Choroid plexus epithelial cell (primary cell): Measurements from ENCODE around the gene MLC1.
"Not testable (repeated sequence)": the region's sequence is repeated elsewhere in the genome, so short reads cannot be mapped to it uniquely, and the experiment has no call there.

Experiments
- DNase-seq: peaks from one replicate; pipeline ENCODE4 v3.0.0-alpha.2; 2010; ENCODE audit warnings: low read depth
- H3K4me3 ChIP-seq: 2 replicates; pipeline ENCODE4 v1.5.1; 2011; ENCODE audit warnings: low read depth, mild to moderate bottlenecking, control low read depth, low read length, moderate library complexity
- CTCF ChIP-seq: conservative IDR thresholded peaks from 2 replicates; pipeline ENCODE4 v1.5.1; 2011; ENCODE audit warnings: low read depth, mild to moderate bottlenecking, control low read depth, inconsistent platforms, low read length, moderate library complexity

Gene MLC1

GRCh38 chr22:50089682-50090411 lies 4.6 kb upstream of the MLC1 start, which contains the start of gene MOV10L1:
TSS of gene MOV10L1 (plus strand) at chr22:50090006. CDS start at chr22:50090089, 83 bp downstream.
- DNase-seq: peak; percentile 30
- TF ChIP-seq CTCF: no peak
- H3K4me3 ChIP-seq: no peak within 1 kb of the TSS

GRCh38 chr22:50089231-50089630 lies 4.0 kb upstream of the MLC1 start:
- H3K4me3 ChIP-seq: no peak overlapping the region
- no peak for DNase-seq
- no peak for TF ChIP-seq CTCF

GRCh38 chr22:50088096-50088495 lies 2.9 kb upstream of the MLC1 start:
- no peak overlapping the region for H3K4me3 ChIP-seq
- no peak for TF ChIP-seq CTCF
- no peak for DNase-seq

DNA sequence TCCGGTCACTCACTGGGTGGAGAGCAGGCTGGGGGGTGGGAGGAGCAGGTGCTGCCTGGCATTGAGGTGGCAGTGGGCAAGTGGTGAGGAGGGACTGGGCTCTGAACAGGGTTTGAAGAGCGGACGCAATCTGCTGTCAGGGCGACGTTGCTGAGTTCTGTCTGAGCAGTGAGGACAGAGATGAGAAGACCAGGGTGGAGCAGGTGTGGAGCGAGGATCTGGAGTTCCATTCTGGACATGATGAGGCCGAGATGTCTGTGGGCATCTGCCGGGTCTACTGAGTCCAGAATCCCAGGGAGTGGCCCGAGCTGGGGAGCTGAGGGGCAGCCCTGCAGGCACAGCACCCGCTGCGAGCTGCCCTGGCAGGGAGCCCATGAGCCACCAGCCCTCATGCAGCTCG lies 2.4 kb upstream of the MLC1 start:
- TF ChIP-seq CTCF: no peak
- no peak overlapping the region for H3K4me3 ChIP-seq
- no peak for DNase-seq

GRCh38 chr22:50086975-50087374 lies 1.7 kb upstream of the MLC1 start:
- not testable (repeated sequence) for H3K4me3 ChIP-seq, DNase-seq

DNA sequence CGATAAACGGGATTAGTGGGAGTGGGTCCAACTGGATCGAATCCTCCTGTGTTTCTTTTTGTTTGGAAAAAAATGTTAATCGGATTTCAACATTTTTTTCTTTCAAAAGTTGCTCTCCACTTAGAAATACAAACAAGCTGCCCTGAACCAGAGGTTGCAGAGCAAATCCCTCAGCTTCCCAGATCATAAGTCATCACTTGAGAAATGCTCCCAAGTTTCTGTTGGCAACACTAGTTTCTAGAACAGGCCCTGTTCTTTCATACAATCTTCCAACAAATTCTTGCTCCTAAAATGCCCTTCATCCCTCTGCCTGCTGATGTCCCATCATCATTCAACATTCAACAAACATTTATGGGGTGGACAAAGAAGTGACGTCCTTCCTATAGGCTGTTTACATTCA lies 1.3 kb upstream of the MLC1 start:
- no peak for TF ChIP-seq CTCF
- DNase-seq: peak; percentile 47
- no peak overlapping the region for H3K4me3 ChIP-seq

DNA sequence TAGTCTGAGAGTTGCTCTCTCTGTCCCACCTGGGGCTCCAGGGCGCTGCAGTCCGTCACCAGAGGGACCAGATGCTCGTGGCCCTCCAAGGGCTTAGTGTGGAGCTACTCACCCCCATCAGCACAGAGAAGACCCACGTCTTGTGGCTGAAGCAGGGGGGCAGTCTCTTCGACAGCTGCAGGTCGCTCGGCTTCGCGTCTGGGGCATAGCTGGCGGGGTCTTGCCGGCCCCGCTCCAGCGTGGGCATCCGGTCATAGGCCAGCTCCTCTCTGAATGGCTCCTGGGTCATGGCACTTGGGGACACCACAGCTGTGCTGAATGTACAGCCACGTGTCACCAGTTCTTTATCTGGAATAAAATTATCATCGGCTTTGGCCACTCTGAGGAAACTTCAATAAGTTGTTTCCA lies 608 bp downstream of the MLC1 start:
- no peak overlapping the region for H3K4me3 ChIP-seq
- no peak for DNase-seq
- TF ChIP-seq CTCF: no peak

DNA sequence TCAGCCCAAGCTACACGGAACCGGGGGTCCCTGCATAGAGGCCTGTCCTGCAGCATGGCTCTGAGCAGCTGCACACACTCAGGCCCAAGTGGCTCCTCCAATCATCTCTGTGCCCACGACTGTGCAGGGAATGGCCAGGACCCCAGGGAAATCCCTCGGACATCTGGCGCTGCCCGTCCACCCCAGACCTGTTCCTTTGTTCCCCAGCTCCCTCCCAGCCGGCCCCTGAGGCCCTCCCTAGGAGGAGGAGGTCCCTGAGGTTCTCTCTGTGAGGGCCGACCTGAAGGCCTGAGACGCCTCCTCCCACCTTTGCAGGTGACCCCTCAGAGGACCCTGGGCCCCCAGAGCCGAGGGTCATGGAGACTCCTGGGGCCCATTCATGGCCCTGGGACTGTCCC lies 1.1 kb downstream of the MLC1 start:
- no peak for TF ChIP-seq CTCF
- no peak overlapping the region for H3K4me3 ChIP-seq
- DNase-seq: no peak
